Body of pancreas (tissue), 4 donors: Measurements from ENCODE around the gene PDZD2.

ENCODE experiments used
- CTCF ChIP-seq, 7 experiments: fragments of 450-650 bp in 4 of 7; fragments of 200-600 bp in 3 of 7; sonication (generic) in 3 of 7; IDR thresholded peaks; one replicate each; pipeline ENCODE4 v1.5.1; 2016 to 2019; ENCODE audit warnings: antibody characterized with exemption in 7 of 7
- POLR2A ChIP-seq, 3 donors: fragments of 450-650 bp; IDR thresholded peaks; one replicate each; pipeline ENCODE4 v1.6.1; 2016; ENCODE audit warnings: antibody characterized with exemption in 3 of 3, mild to moderate bottlenecking in 2 of 3

DNA sequence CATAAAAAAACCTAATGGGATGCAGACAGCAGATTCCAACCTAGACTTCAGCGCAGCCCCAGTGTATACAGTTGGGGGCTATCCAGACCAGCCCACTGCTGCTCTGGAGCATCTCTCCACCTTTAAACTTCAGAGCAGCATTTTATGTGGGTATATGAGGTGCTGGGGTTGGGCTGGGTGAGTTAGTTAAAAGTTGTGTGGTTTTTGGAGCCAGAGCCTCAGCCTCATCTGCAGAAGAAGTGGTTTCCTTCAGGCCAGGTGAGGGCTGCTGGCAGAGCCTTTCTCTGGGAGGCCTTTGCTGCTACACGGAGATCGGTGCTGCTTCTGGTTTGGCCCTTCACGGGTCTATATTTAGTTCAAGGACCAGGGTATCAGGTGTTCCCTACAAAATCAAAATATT lies 228.3 kb downstream of the PDZD2 start:
- TF ChIP-seq POLR2A (IDR thresholded peaks at IDR 0.05) (no peak), CTCF (IDR thresholded peaks at IDR 0.05) (no peak)
